GM12878 (cell line): ENCODE data around the gene SNX4.

Source experiments
- CTCF ChIP-seq, 3 experiments: IDR thresholded peaks in 2 of 3; conservative IDR thresholded peaks in 1 of 3; 2 replicates each; pipeline ENCODE4 v1.5.1; 2011; ENCODE audit warnings: low read depth in 3 of 3, low read length in 3 of 3, mild to moderate bottlenecking in 3 of 3, control low read depth in 2 of 3, moderate library complexity in 2 of 3, inconsistent platforms in 1 of 3, mixed read lengths in 1 of 3; ENCODE audit not compliant: control insufficient read depth in 2 of 3, insufficient read depth in 1 of 3; ENCODE audit errors: extremely low read depth in 1 of 3
- FOXK2 ChIP-seq: fragments of 450-650 bp; IDR thresholded peaks from 2 replicates; pipeline ENCODE4 v1.6.1; 2017; ENCODE audit warnings: mild to moderate bottlenecking, moderate library complexity
- MXI1 ChIP-seq: fragments of 150-350 bp; IDR thresholded peaks from 2 replicates; pipeline ENCODE4 v1.6.1; 2011; ENCODE audit warnings: low read depth, mild to moderate bottlenecking, inconsistent platforms, low read length, improper control_type of control experiment
- NFIC ChIP-seq: IDR thresholded peaks from 2 replicates; pipeline ENCODE4 v1.6.1; 2012; ENCODE audit warnings: low read depth, mild to moderate bottlenecking, inconsistent platforms, low read length, moderate library complexity
- NFXL1 ChIP-seq: fragments of 450-650 bp; IDR thresholded peaks from 2 replicates; pipeline ENCODE4 v1.6.1; 2017; ENCODE audit warnings: antibody characterized with exemption, mild to moderate bottlenecking, borderline replicate concordance
- NR2F1 ChIP-seq: fragments of 450-650 bp; conservative IDR thresholded peaks from 2 replicates; pipeline ENCODE4 v1.6.1; 2017; ENCODE audit warnings: mild to moderate bottlenecking

GRCh38 chr3:125431391-125431790 lies 88.6 kb downstream of the SNX4 start:
- TF ChIP-seq NFXL1 = no peak
- TF ChIP-seq CTCF (IDR thresholded peaks at IDR 0.05 in 2 of 3, conservative IDR thresholded peaks at IDR 0.05 in 1 of 3; ENCODE audit: control insufficient read depth in 2 of 3, extremely low read depth in 1 of 3, insufficient read depth in 1 of 3, low read depth in 3 of 3, low read length in 3 of 3) = no peak
- no peak for TF ChIP-seq MXI1
- TF ChIP-seq FOXK2 = no peak
- no peak for TF ChIP-seq NFIC
- no peak for TF ChIP-seq NR2F1
